T-cell (primary cell): ENCODE measurements around the gene ARL14EP. TPM values are rescaled to one million over a fixed set of nuclear protein-coding genes. Genes with fewer than 3 reads are reported as not detected.
A peak's percentile ranks its signal among the peaks of the same experiment; 100 is the strongest.

Experiments
- ATAC-seq, 4 experiments: fragments of 200-7000 bp in 3 of 4; fragments of 150-1000 bp in 1 of 4; cut with Tn5 transposase; replicated peaks in 1 of 4; 1 replicate in 3 of 4; 2 replicates in 1 of 4; pipeline ENCODE4 v1.10.0; 2021; ENCODE audit warnings: moderate library complexity in 3 of 4, mild to moderate bottlenecking in 2 of 4, moderate number of reproducible peaks in 1 of 4
- CTCF ChIA-PET, 2 donors: fragments of 300-600 bp; sonication (Branson Sonifier 250); formaldehyde crosslinking; loops; one replicate each; lab custom pipeline; 2022; ENCODE audit warnings: antibody characterized with exemption in 2 of 2; lab: Charles Lee
- POLR2A ChIA-PET, 2 donors: fragments of 300-600 bp; sonication (Branson Sonifier 250); formaldehyde crosslinking; loops; one replicate each; lab custom pipeline; 2022; ENCODE audit warnings: antibody characterized with exemption in 2 of 2; lab: Charles Lee
- DNase-seq, 35 experiments: peaks; one replicate each; pipeline versions ENCODE4 v3.0.0 to v3.0.0-alpha.2; 2013 to 2023
- H3K27ac ChIP-seq: one replicate; pipeline ENCODE4 v1.5.1; 2013; ENCODE audit warnings: low read length
- H3K27me3 ChIP-seq, 2 experiments: replicated peaks in 1 of 2; 1 replicate in 1 of 2; 2 replicates in 1 of 2; pipeline versions ENCODE4 v1.6.1 to v1.7.0; 2013; ENCODE audit warnings: low read length in 1 of 2, mixed read lengths in 1 of 2; ENCODE audit not compliant: control insufficient read depth in 2 of 2, insufficient read depth in 2 of 2; ENCODE audit errors: extremely low read depth in 1 of 2
- H3K36me3 ChIP-seq, 2 donors: 1 replicate in 1 of 2; 2 replicates in 1 of 2; pipeline versions ENCODE4 v1.6.1 to v1.7.0; 2013; ENCODE audit warnings: low read length in 1 of 2; ENCODE audit not compliant: control insufficient read depth in 2 of 2, insufficient read depth in 1 of 2; ENCODE audit errors: extremely low read depth in 1 of 2
- H3K4me1 ChIP-seq, 2 experiments: 1 replicate in 1 of 2; 2 replicates in 1 of 2; pipeline versions ENCODE4 v1.6.1 to v1.7.0; 2013; ENCODE audit warnings: low read length in 2 of 2, mixed read lengths in 1 of 2; ENCODE audit not compliant: insufficient read depth in 2 of 2, control insufficient read depth in 1 of 2; ENCODE audit errors: extremely low read depth in 1 of 2
- H3K4me3 ChIP-seq, 2 donors: 1 replicate in 1 of 2; 2 replicates in 1 of 2; pipeline versions ENCODE4 v1.5.1 to v1.7.0; 2013; ENCODE audit warnings: mild to moderate bottlenecking in 2 of 2, low read length in 1 of 2, moderate library complexity in 1 of 2; ENCODE audit not compliant: control insufficient read depth in 1 of 2; ENCODE audit errors: extremely low read depth in 1 of 2
- H3K9me3 ChIP-seq: 2 replicates; pipeline ENCODE4 v1.7.0; 2013
- H3K27ac Mint-ChIP-seq, 2 donors: one replicate each; pipeline ENCODE4 v1.8.0; 2020 to 2021; ENCODE audit warnings: mild to moderate bottlenecking in 2 of 2, mixed read lengths in 2 of 2
- H3K27me3 Mint-ChIP-seq, 2 donors: one replicate each; pipeline ENCODE4 v1.8.0; 2021 to 2022; ENCODE audit warnings: mixed read lengths in 2 of 2
- H3K36me3 Mint-ChIP-seq: one replicate; pipeline ENCODE4 v1.8.0; 2021; ENCODE audit warnings: mixed read lengths
- H3K4me1 Mint-ChIP-seq, 3 donors: one replicate each; pipeline ENCODE4 v1.8.0; 2020 to 2022; ENCODE audit warnings: mixed read lengths in 3 of 3, mild to moderate bottlenecking in 1 of 3
- H3K4me3 Mint-ChIP-seq, 3 donors: one replicate each; pipeline ENCODE4 v1.8.0; 2020 to 2022; ENCODE audit warnings: mild to moderate bottlenecking in 3 of 3, mixed read lengths in 3 of 3, moderate library complexity in 3 of 3
- H3K9me3 Mint-ChIP-seq, 3 donors: one replicate each; pipeline ENCODE4 v1.8.0; 2020 to 2022; ENCODE audit warnings: mixed read lengths in 3 of 3
- WGBS: methylation state at CpG from one replicate; pipeline ENCODE4 v1.1.5; 2013; ENCODE audit warnings: missing lambda C conversion rate; ENCODE audit not compliant: insufficient coverage; 5-methylcytosine and 5-hydroxymethylcytosine counted together
- total RNA-seq, 35 experiments: library from RNA in 6 of 35; stranded (reverse) in 6 of 35; fragments of 120-200 nt in 1 of 35; gene quantifications; one replicate each; pipeline versions ENCODE4 v1.2.1 to v1.2.4 and lab custom pipeline; 2013 to 2026

The ARL14EP gene
- total RNA-seq, 5 donors from 2014 or later (not counting 1 experiment from before 2014, with no cell fraction given): 29.8 to 43.8 (median 39.2) TPM

GRCh38 chr11:30333405-30333804 is 10.5 kb downstream of the ARL14EP start:
- no peak overlapping the region for H3K4me3 Mint-ChIP-seq

GRCh38 chr11:30342736-30343166 is 19.8 kb downstream of the ARL14EP start:
- WGBS: no CpG with 5 or more reads among the region's 1 CpG
- POLR2A ChIA-PET: no interaction called here
- H3K36me3 ChIP-seq: peaks cover 0 to 11% of the 10 kb centered on the region in 2 donors
- H3K27ac Mint-ChIP-seq: peak overlapping the region in 1 of 2 donors; percentile 15
- CTCF ChIA-PET: no interaction called here
- H3K27me3 Mint-ChIP-seq: no peaks in the 10 kb centered on the region
- DNase-seq: no peak
- H3K27ac ChIP-seq: no peak overlapping the region
- H3K4me3 Mint-ChIP-seq: no peak overlapping the region
- H3K4me3 ChIP-seq: no peak overlapping the region
- no peaks in the 10 kb centered on the region for H3K9me3 Mint-ChIP-seq
- no peak for ATAC-seq
- H3K9me3 ChIP-seq: no peaks in the 10 kb centered on the region
- peaks cover 0 to 15% (median 5%) of the 10 kb centered on the region in 3 donors for H3K4me1 Mint-ChIP-seq
- H3K4me1 ChIP-seq: no peaks in the 10 kb centered on the region
- H3K36me3 Mint-ChIP-seq: peaks cover 5% of the 10 kb centered on the region
- no peaks in the 10 kb centered on the region for H3K27me3 ChIP-seq

More at GRCh38 chr11:30333405-30333804, 10.5 kb downstream of the ARL14EP start:
- peaks cover 0 to 2% of the 10 kb centered on the region in 2 experiments for H3K4me1 ChIP-seq
- ChIA-PET CTCF (interaction anchor here in 1 of 2 donors (1.1 to 2.1 kb wide), 3 partner anchors 10 to 205 kb away, joined by 4 to 6 read pairs (median 5); partner anchors contain the start of gene ARL14EP), POLR2A (no interaction called here)
- no peak overlapping the region for H3K4me3 ChIP-seq
- no peaks in the 10 kb centered on the region for H3K27me3 ChIP-seq
- DNase-seq (peak in 1 of 35 experiments; percentile 18), ATAC-seq (peak in 1 of 4 experiments; percentile 37)
- Mint-ChIP-seq H3K36me3 (peaks cover 46% of the 10 kb centered on the region), H3K27me3 (no peaks in the 10 kb centered on the region), H3K9me3 (no peaks in the 10 kb centered on the region), H3K27ac (no peak overlapping the region), H3K4me1 (peaks cover 31 to 43% (median 39%) of the 10 kb centered on the region in 3 donors)
- H3K9me3 ChIP-seq: no peaks in the 10 kb centered on the region
- WGBS: no CpG with 5 or more reads among the region's 3 CpGs
- peaks cover 2 to 57% of the 10 kb centered on the region in 2 donors for H3K36me3 ChIP-seq
- no peak overlapping the region for H3K27ac ChIP-seq

GRCh38 chr11:30344085-30344484 is 21.2 kb downstream of the ARL14EP start:
- Mint-ChIP-seq H3K4me1 (peaks cover 2 to 16% (median 8%) of the 10 kb centered on the region in 3 donors), H3K36me3 (peaks cover 5% of the 10 kb centered on the region), H3K27me3 (no peaks in the 10 kb centered on the region), H3K9me3 (no peaks in the 10 kb centered on the region), H3K4me3 (no peak overlapping the region), H3K27ac (no peak overlapping the region)
- H3K4me1 ChIP-seq: no peaks in the 10 kb centered on the region
- ATAC-seq: no peak
- no peaks in the 10 kb centered on the region for H3K36me3 ChIP-seq
- H3K4me3 ChIP-seq: no peak overlapping the region
- H3K27me3 ChIP-seq: no peaks in the 10 kb centered on the region
- no peaks in the 10 kb centered on the region for H3K9me3 ChIP-seq
- ChIA-PET CTCF (interaction anchor here in 1 of 2 donors (0.7 to 1.9 kb wide), 3 partner anchors 10 to 264 kb away, joined by 3 to 5 read pairs (median 4); no protein-coding TSS in a partner anchor), POLR2A (no interaction called here)
- DNase-seq: no peak
- H3K27ac ChIP-seq: no peak overlapping the region

GRCh38 chr11:30345644-30346043 is 22.7 kb downstream of the ARL14EP start:
- DNase-seq (no peak), ATAC-seq (no peak)
- Histone ChIP-seq H3K27me3 (no peaks in the 10 kb centered on the region), H3K27ac (no peak overlapping the region), H3K4me1 (peaks cover 0 to 4% of the 10 kb centered on the region in 2 experiments), H3K4me3 (no peak overlapping the region), H3K9me3 (no peaks in the 10 kb centered on the region), H3K36me3 (no peaks in the 10 kb centered on the region)
- Mint-ChIP-seq H3K4me1 (peaks cover 9 to 21% (median 13%) of the 10 kb centered on the region in 3 donors), H3K4me3 (no peak overlapping the region), H3K9me3 (no peaks in the 10 kb centered on the region), H3K36me3 (peaks cover 5% of the 10 kb centered on the region), H3K27ac (no peak overlapping the region), H3K27me3 (no peaks in the 10 kb centered on the region)
- WGBS: 100% methylated on average over 1 of the region's 4 CpGs
- ChIA-PET POLR2A (interaction anchor here in 1 of 2 donors (0.7 kb wide), 1 partner anchor 135 kb away, joined by 6 read pairs; no protein-coding TSS in a partner anchor), CTCF (interaction anchor here in 1 of 2 donors (0.5 to 1.1 kb wide), 3 partner anchors 9 to 249 kb away, joined by 3 to 5 read pairs (median 4); no protein-coding TSS in a partner anchor)

GRCh38 chr11:30346068-30346688 is 23.3 kb downstream of the ARL14EP start:
- H3K4me1 Mint-ChIP-seq: peaks cover 9 to 21% (median 13%) of the 10 kb centered on the region in 3 donors
- no CpG with 5 or more reads among the region's 5 CpGs for WGBS
- no peak overlapping the region for H3K27ac Mint-ChIP-seq
- Histone ChIP-seq H3K36me3 (no peaks in the 10 kb centered on the region), H3K27ac (no peak overlapping the region), H3K27me3 (no peaks in the 10 kb centered on the region), H3K4me1 (peaks cover 0 to 4% of the 10 kb centered on the region in 2 experiments), H3K9me3 (no peaks in the 10 kb centered on the region), H3K4me3 (no peak overlapping the region)
- peak in 2 of 4 experiments; percentile 32 to 58 for ATAC-seq
- H3K4me3 Mint-ChIP-seq: no peak overlapping the region
- POLR2A ChIA-PET: interaction anchor here in 1 of 2 donors (0.7 kb wide), 1 partner anchor 135 kb away, joined by 6 read pairs; no protein-coding TSS in a partner anchor
- no peaks in the 10 kb centered on the region for H3K9me3 Mint-ChIP-seq
- CTCF ChIA-PET: interaction anchor here (0.5 to 0.7 kb wide), 4 partner anchors 10 to 575 kb away, joined by 3 to 5 read pairs (median 4); no protein-coding TSS in a partner anchor
- no peaks in the 10 kb centered on the region for H3K27me3 Mint-ChIP-seq
- H3K36me3 Mint-ChIP-seq: peaks cover 5% of the 10 kb centered on the region
- DNase-seq: peak in 2 of 35 experiments; percentile 17 to 72

- Histone ChIP-seq H3K9me3 (no peaks in the 10 kb centered on the region), H3K27ac (no peak overlapping the region), H3K27me3 (peaks cover 0 to 7% of the 10 kb centered on the region in 2 experiments), H3K36me3 (no peaks in the 10 kb centered on the region), H3K4me3 (no peak overlapping the region), H3K4me1 (peaks cover 0 to 4% of the 10 kb centered on the region in 2 experiments)
- Mint-ChIP-seq H3K36me3 (peaks cover 5% of the 10 kb centered on the region), H3K27me3 (peaks cover 6 to 10% of the 10 kb centered on the region in 2 donors), H3K27ac (no peak overlapping the region), H3K4me3 (no peak overlapping the region), H3K9me3 (no peaks in the 10 kb centered on the region), H3K4me1 (peaks cover 9 to 13% (median 12%) of the 10 kb centered on the region in 3 donors)
- ATAC-seq: no peak
- CTCF ChIA-PET: interaction anchor here (0.7 to 0.8 kb wide), 2 partner anchors 22 to 51 kb away, joined by 3 read pairs; no protein-coding TSS in a partner anchor
- DNase-seq: no peak
- POLR2A ChIA-PET: no interaction called here
Measured at GRCh38 chr11:30348035-30348434, 25.1 kb downstream of the ARL14EP start.
